ENCODE measurements around the gene PTGES. TPM values are rescaled to one million over a fixed set of nuclear protein-coding genes. Genes with fewer than 3 reads are reported as not detected.
"Not testable (repeated sequence)": the region's sequence is repeated elsewhere in the genome, so short reads cannot be mapped to it uniquely, and the experiment has no call there.

Gene PTGES, protein sequence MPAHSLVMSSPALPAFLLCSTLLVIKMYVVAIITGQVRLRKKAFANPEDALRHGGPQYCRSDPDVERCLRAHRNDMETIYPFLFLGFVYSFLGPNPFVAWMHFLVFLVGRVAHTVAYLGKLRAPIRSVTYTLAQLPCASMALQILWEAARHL
- under 1 TPM; 0.09 to 0.16 TPM for total RNA-seq

DNA sequence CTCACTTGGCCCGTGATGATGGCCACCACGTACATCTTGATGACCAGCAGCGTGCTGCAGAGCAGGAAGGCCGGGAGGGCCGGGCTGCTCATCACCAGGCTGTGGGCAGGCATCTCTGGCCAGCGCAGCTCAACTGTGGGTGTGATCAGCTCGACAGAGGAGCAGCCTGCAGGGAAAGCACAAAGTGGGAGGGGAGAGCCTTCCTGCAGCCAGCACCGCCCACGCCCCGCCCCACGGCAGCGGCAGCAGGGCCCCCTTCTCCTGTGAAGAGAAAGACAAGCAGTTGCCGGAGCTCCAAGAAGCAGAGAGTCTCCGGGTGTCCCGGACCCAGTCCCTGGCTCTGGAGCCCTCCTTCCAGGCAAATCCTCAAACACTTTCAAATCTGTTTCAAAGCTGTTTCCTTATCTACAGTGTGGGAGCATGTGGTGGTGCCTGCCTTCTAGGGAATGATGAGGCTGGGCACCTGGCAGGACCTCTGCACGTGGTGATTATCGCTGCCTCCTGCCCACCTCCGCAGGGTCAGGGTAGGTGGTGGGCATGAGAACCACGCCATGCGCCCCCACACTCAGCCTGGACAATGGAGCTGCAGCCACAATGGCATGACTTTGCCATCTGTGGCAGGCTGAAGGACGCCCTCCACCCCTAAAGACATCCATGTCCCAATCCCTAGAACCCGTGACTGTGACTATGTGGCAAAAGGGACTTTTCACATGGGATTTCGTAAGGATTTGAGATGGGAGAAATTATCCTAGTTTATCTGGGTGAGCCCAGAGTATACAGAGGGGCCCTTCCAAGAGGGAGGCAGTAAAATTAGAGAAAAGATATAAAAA, at the start of gene PTGES:
TSS of gene PTGES (minus strand) at position 143 of the 830 bp plus-strand sequence. CDS start at position 113, 30 bp downstream.
- peaks cover 2% of the 10 kb centered on the region for H3K27me3 Mint-ChIP-seq
- no peaks in the 10 kb centered on the region for H3K36me3 Mint-ChIP-seq (ENCODE audit: low read depth)
- H3K4me3 Mint-ChIP-seq: peak within 1 kb of the TSS; percentile 23
- DNase-seq (peak; percentile 73), ATAC-seq (peak; percentile 84)
- peaks cover 21% of the 10 kb centered on the region for H3K4me1 Mint-ChIP-seq
- intact Hi-C loops (cut with DNase I, micrococcal nuclease): no loop called here
- ChIA-PET CTCF (interaction anchor here (0.6 to 1.4 kb wide), 2 partner anchors 15 to 363 kb away, joined by 4 read pairs; no protein-coding TSS in a partner anchor), POLR2A (no interaction called here)
- H3K27ac Mint-ChIP-seq: no peak within 1 kb of the TSS
- no peaks in the 10 kb centered on the region for H3K9me3 Mint-ChIP-seq (ENCODE audit: low read depth)

DNA sequence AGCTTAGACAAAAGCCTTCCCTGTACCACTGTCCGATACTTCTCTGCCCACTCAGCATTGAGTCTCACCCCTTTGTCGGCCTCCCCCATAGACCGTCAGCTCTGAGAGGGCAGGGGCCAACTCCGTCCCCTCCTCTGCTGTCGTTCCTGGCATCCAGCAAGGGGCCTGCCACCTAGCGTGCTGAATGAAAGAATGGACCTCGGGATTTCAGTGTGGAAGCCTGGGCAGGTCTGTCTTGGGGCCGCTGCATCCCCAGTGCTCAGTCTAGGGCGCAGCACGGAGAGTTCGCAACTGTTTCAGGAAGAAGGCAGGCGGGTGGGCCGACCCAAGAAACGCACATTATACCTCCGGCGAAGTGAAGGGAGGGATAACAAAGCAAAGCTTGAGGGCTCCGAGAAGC, 48.7 kb upstream of the PTGES start:
- Mint-ChIP-seq H3K4me1 (peaks cover 21% of the 10 kb centered on the region), H3K9me3 (ENCODE audit: low read depth) (no peaks in the 10 kb centered on the region), H3K27ac (no peak overlapping the region), H3K27me3 (no peaks in the 10 kb centered on the region), H3K36me3 (ENCODE audit: low read depth) (peaks cover 17% of the 10 kb centered on the region), H3K4me3 (no peak overlapping the region)
- ChIA-PET POLR2A (interaction anchor here (0.6 kb wide), 2 partner anchors 45 to 522 kb away, joined by 4 to 5 read pairs; no protein-coding TSS in a partner anchor), CTCF (interaction anchor here (0.6 to 1.7 kb wide), 5 partner anchors 15 to 519 kb away, joined by 3 to 6 read pairs (median 3); no protein-coding TSS in a partner anchor)
- intact Hi-C loops (cut with DNase I, micrococcal nuclease): no loop called here
- no peak for DNase-seq
- no peak for ATAC-seq

GRCh38 chr9:129798973-129799372, 46.1 kb upstream of the PTGES start:
- H3K4me1 Mint-ChIP-seq: peaks cover 6% of the 10 kb centered on the region
- no peaks in the 10 kb centered on the region for H3K9me3 Mint-ChIP-seq (ENCODE audit: low read depth)
- no peak overlapping the region for H3K4me3 Mint-ChIP-seq
- no peak overlapping the region for H3K27ac Mint-ChIP-seq
- ChIA-PET CTCF (no interaction called here), POLR2A (no interaction called here)
- no peaks in the 10 kb centered on the region for H3K27me3 Mint-ChIP-seq
- DNase-seq (no peak), ATAC-seq (no peak)
- H3K36me3 Mint-ChIP-seq (ENCODE audit: low read depth): peaks cover 2% of the 10 kb centered on the region
- intact Hi-C loops (cut with DNase I, micrococcal nuclease): no loop called here

DNA sequence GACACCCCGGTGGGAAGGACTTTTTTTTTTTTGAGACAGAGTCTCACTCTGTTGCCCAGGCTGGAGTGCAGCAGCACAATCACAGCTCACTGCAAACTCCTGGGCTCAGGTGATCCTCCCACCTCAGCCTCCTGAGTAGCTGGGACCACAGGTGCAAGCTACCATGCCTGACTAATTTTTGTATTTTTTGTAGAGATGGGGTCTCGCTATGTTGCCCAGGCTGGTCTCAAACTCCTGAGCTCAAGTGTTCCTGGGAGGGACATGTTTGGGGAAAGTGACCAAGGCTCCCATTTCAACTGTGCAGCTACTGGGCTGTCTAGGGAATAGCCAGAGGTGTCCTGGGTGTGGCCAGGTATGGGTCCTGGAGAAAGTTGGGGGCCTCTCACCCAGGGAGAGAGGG, 43.2 kb upstream of the PTGES start:
- H3K4me1 Mint-ChIP-seq; intact Hi-C loops (cut with DNase I, micrococcal nuclease); POLR2A ChIA-PET; H3K4me3 Mint-ChIP-seq; H3K9me3 Mint-ChIP-seq (ENCODE audit: low read depth); H3K27ac Mint-ChIP-seq; ATAC-seq; H3K27me3 Mint-ChIP-seq; DNase-seq; H3K36me3 Mint-ChIP-seq (ENCODE audit: low read depth): not testable (repeated sequence)
- CTCF ChIA-PET: interaction anchor here (1.2 kb wide), 1 partner anchor 70 kb away, joined by 3 read pairs; no protein-coding TSS in a partner anchor

DNA sequence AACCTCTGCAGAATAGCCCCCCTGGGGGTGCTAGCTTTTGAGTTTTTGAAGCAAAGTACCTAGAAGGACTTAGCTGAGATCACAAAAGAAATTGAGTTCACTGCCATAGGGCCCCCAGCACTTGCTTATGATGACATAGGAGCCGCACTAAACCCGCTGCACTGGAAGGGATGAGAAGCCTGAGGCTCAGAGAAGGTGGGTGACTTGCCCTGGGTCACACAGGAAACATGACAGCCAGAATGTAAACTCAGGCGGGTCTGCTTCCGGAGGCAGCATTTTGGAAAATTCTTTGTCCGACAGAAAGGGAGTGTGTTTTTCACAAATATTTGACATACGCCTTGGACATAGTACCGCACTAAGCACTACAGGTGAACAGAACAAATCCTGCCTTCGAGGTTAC, 41.7 kb upstream of the PTGES start:
- no peaks in the 10 kb centered on the region for H3K27me3 Mint-ChIP-seq
- H3K9me3 Mint-ChIP-seq (ENCODE audit: low read depth): no peaks in the 10 kb centered on the region
- no peak overlapping the region for H3K4me3 Mint-ChIP-seq
- ChIA-PET POLR2A (interaction anchor here (0.9 kb wide), 1 partner anchor 15 kb away, joined by 3 read pairs; no protein-coding TSS in a partner anchor), CTCF (no interaction called here)
- peaks cover 5% of the 10 kb centered on the region for H3K4me1 Mint-ChIP-seq
- ATAC-seq (no peak), DNase-seq (no peak)
- no peak overlapping the region for H3K27ac Mint-ChIP-seq
- H3K36me3 Mint-ChIP-seq (ENCODE audit: low read depth): no peaks in the 10 kb centered on the region
- intact Hi-C loops (cut with DNase I, micrococcal nuclease): no loop called here

GRCh38 chr9:129786481-129786880, 33.6 kb upstream of the PTGES start:
- no peaks in the 10 kb centered on the region for H3K9me3 Mint-ChIP-seq (ENCODE audit: low read depth)
- ATAC-seq: no peak
- DNase-seq: no peak
- H3K27ac Mint-ChIP-seq: no peak overlapping the region
- no peak overlapping the region for H3K4me3 Mint-ChIP-seq
- POLR2A ChIA-PET: no interaction called here
- H3K27me3 Mint-ChIP-seq: peaks cover 2% of the 10 kb centered on the region
- intact Hi-C loops (cut with DNase I, micrococcal nuclease): loop anchor here in 1 of 2 experiments (10.0 kb wide), 1 partner anchor 652 kb away; no protein-coding TSS in a partner anchor
- H3K4me1 Mint-ChIP-seq: peaks cover 9% of the 10 kb centered on the region
- H3K36me3 Mint-ChIP-seq (ENCODE audit: low read depth): no peaks in the 10 kb centered on the region
- CTCF ChIA-PET: interaction anchor here (1.5 to 9.0 kb wide), 3 partner anchors 15 to 59 kb away, joined by 3 to 101 read pairs (median 65); no protein-coding TSS in a partner anchor

DNA sequence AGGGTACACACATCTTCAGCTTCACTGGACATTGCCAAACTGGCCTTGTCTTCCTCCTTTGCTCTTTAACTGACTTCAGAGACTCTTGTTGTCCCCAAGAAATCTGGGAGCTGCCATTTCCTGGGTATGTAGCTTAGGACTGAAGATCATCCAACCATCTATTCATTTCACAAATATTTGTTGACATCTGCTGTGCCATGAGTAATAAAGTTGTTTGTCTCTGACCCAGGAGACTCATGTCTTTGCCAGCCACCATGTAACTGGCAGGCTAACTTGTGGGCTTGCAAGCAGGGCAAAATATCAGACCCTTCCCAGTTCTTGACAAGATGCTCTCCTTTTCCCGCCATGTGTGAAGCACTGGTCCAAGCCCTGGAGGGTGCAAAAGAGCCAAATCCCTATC, 33.0 kb upstream of the PTGES start:
- H3K27me3 Mint-ChIP-seq: peaks cover 2% of the 10 kb centered on the region
- intact Hi-C loops (cut with DNase I, micrococcal nuclease): loop anchor here in 1 of 2 experiments (10.0 kb wide), 1 partner anchor 651 kb away; no protein-coding TSS in a partner anchor
- no peaks in the 10 kb centered on the region for H3K9me3 Mint-ChIP-seq (ENCODE audit: low read depth)

DNA sequence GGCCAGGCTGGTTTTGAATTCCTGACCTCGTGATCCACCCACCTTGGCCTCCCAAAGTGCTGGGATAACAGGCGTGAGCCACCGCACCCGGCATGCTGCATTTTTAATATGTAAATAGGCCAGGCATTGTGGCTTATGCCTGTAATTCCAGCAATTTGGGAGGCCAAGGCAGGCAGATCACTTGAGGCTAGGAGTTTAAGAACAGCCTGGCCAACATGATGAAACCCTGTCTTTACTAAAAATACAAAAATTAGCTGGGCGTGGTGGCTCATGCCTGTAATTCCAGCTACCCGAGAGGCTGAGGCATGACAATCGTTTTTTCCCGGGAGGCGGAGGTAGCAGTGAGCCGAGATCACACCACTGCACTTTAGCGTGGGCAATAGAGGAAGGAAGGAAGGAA, 32.1 kb upstream of the PTGES start:
- CTCF ChIA-PET: interaction anchor here (0.8 to 9.0 kb wide), 6 partner anchors 17 to 653 kb away, joined by 3 to 101 read pairs (median 4); no protein-coding TSS in a partner anchor
- ATAC-seq; H3K36me3 Mint-ChIP-seq (ENCODE audit: low read depth); DNase-seq; H3K27me3 Mint-ChIP-seq; H3K9me3 Mint-ChIP-seq (ENCODE audit: low read depth); H3K27ac Mint-ChIP-seq; H3K4me3 Mint-ChIP-seq; H3K4me1 Mint-ChIP-seq; POLR2A ChIA-PET: not testable (repeated sequence)
- intact Hi-C loops (cut with DNase I, micrococcal nuclease): loop anchor here in 1 of 2 experiments (5.0 to 10.0 kb wide), 2 partner anchors 143 to 650 kb away; partner anchors contain the start of gene ASB6

More for the DNA sequence above, 33.0 kb upstream of the PTGES start:
- no peak for ATAC-seq
- Mint-ChIP-seq H3K4me3 (no peak overlapping the region), H3K4me1 (peaks cover 9% of the 10 kb centered on the region), H3K27ac (no peak overlapping the region), H3K36me3 (ENCODE audit: low read depth) (no peaks in the 10 kb centered on the region)
- ChIA-PET POLR2A (no interaction called here), CTCF (interaction anchor here (0.5 to 9.0 kb wide), 4 partner anchors 16 to 898 kb away, joined by 3 to 101 read pairs (median 34); no protein-coding TSS in a partner anchor)
- no peak for DNase-seq

GRCh38 chr9:129783516-129784361, 30.9 kb upstream of the PTGES start:
- intact Hi-C loops (cut with DNase I, micrococcal nuclease): loop anchor here (1.0 to 10.0 kb wide), 7 partner anchors 45 to 653 kb away; partner anchors contain the start of gene ASB6 (in 2 of the 2)
- ChIA-PET POLR2A (interaction anchor here (0.6 kb wide), 1 partner anchor 27 kb away, joined by 3 read pairs; no protein-coding TSS in a partner anchor), CTCF (interaction anchor here (0.6 to 9.0 kb wide), 22 partner anchors 8 to 1416 kb away, joined by 3 to 101 read pairs (median 3); no protein-coding TSS in a partner anchor)
- peaks cover 4% of the 10 kb centered on the region for H3K4me1 Mint-ChIP-seq
- H3K36me3 Mint-ChIP-seq (ENCODE audit: low read depth): no peaks in the 10 kb centered on the region
- no peaks in the 10 kb centered on the region for H3K9me3 Mint-ChIP-seq (ENCODE audit: low read depth)
- peak overlapping the region; percentile 11 for H3K27ac Mint-ChIP-seq
- H3K4me3 Mint-ChIP-seq: no peak overlapping the region
- peak; percentile 100 for ATAC-seq
- peaks cover 2% of the 10 kb centered on the region for H3K27me3 Mint-ChIP-seq
- DNase-seq: peak; percentile 84

- H3K27me3 Mint-ChIP-seq: no peaks in the 10 kb centered on the region
- intact Hi-C loops (cut with DNase I, micrococcal nuclease): loop anchor here (2.0 to 10.0 kb wide), 3 partner anchors 140 to 651 kb away; partner anchors contain the start of gene ASB6 (in 1 of the 2)
- ChIA-PET POLR2A (no interaction called here), CTCF (interaction anchor here (0.7 to 9.0 kb wide), 8 partner anchors 9 to 650 kb away, joined by 3 to 101 read pairs (median 5); no protein-coding TSS in a partner anchor)
- DNase-seq (no peak), ATAC-seq (no peak)
- H3K4me1 Mint-ChIP-seq: peaks cover 12% of the 10 kb centered on the region
- H3K4me3 Mint-ChIP-seq: no peak overlapping the region
- H3K27ac Mint-ChIP-seq: no peak overlapping the region
- H3K9me3 Mint-ChIP-seq (ENCODE audit: low read depth): no peaks in the 10 kb centered on the region
- H3K36me3 Mint-ChIP-seq (ENCODE audit: low read depth): no peaks in the 10 kb centered on the region
Measured at GRCh38 chr9:129781981-129782380, 29.1 kb upstream of the PTGES start.
